ENCODE results near the gene DYSF. TPM values are rescaled to one million over a fixed set of nuclear protein-coding genes. Genes with fewer than 3 reads are reported as not detected.
A peak's percentile ranks its signal among the peaks of the same experiment; 100 is the strongest.

Gene DYSF
- total RNA-seq, 1 experiment from 2014 or later = 5.5 TPM

DNA sequence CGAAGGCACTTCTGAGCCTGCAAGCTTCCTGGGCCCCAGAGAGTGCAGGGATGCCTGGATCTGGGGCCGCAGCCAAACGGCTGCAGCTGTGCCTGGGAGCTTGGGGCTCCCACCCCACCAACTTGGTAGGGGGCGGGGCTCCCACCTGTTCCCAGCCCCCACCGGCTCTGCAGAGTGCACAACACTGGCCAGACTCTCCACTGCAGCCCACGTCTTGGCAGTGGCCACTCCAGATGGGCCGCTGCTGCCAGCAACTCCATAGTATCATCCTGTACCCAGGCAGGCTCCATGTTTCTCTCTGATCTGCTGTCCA lies 9.9 kb downstream of the DYSF start:
- H3K9me3 ChIP-seq (ENCODE audit: control insufficient read depth, low read depth, low read length) = no peaks in the 10 kb centered on the region
- Mint-ChIP-seq H3K4me1 (peaks cover 20 to 25% of the 10 kb centered on the region in 2 experiments), H3K36me3 (ENCODE audit: insufficient read depth in 1 of 3, low read depth in 3 of 3) (no peaks in the 10 kb centered on the region), H3K27me3 (ENCODE audit: low read depth) (peaks cover 39% of the 10 kb centered on the region), H3K4me3 (no peak overlapping the region), H3K27ac (no peak overlapping the region), H3K9me3 (no peaks in the 10 kb centered on the region)
- H4K5ac ChIP-seq (ENCODE audit: insufficient read length, low read depth, low read length) = no peak overlapping the region
- no peak overlapping the region for H2BK20ac ChIP-seq (ENCODE audit: low read depth, low read length, poor library complexity, severe bottlenecking)
- H3K79me1 ChIP-seq (ENCODE audit: insufficient read depth, low read depth, low read length, poor library complexity, severe bottlenecking) = no peaks in the 10 kb centered on the region
- H2AFZ ChIP-seq (ENCODE audit: low read length) = no peak overlapping the region
- H3K79me2 ChIP-seq (ENCODE audit: insufficient read depth, low read length) = no peaks in the 10 kb centered on the region
- peaks cover 14% of the 10 kb centered on the region for H3K23me2 ChIP-seq (ENCODE audit: insufficient read length, low read depth, low read length, poor library complexity, severe bottlenecking)
- WGBS (ENCODE audit: extremely low coverage, insufficient read length, low lambda C conversion rate) = no CpG with 5 or more reads among the region's 7 CpGs
- H2BK5ac ChIP-seq (ENCODE audit: insufficient read length, low read length) = no peak overlapping the region
- TF ChIP-seq, protein P1, sequence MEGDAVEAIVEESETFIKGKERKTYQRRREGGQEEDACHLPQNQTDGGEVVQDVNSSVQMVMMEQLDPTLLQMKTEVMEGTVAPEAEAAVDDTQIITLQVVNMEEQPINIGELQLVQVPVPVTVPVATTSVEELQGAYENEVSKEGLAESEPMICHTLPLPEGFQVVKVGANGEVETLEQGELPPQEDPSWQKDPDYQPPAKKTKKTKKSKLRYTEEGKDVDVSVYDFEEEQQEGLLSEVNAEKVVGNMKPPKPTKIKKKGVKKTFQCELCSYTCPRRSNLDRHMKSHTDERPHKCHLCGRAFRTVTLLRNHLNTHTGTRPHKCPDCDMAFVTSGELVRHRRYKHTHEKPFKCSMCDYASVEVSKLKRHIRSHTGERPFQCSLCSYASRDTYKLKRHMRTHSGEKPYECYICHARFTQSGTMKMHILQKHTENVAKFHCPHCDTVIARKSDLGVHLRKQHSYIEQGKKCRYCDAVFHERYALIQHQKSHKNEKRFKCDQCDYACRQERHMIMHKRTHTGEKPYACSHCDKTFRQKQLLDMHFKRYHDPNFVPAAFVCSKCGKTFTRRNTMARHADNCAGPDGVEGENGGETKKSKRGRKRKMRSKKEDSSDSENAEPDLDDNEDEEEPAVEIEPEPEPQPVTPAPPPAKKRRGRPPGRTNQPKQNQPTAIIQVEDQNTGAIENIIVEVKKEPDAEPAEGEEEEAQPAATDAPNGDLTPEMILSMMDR (conservative IDR thresholded peaks at IDR 0.05) = no peak
- H3K18ac ChIP-seq (ENCODE audit: insufficient read length, low read depth, low read length) = no peak overlapping the region
- no peak overlapping the region for H3K4me2 ChIP-seq (ENCODE audit: insufficient read depth, insufficient read length, low read length)
- H4K91ac ChIP-seq (ENCODE audit: insufficient read length, low read depth, low read length) = no peak overlapping the region
- H3K4me1 ChIP-seq (ENCODE audit: insufficient read depth, low read length) = no peaks in the 10 kb centered on the region; the same call in 1 of the 2 replicates
- DNase-seq = peak; percentile 23
- no peaks in the 10 kb centered on the region for H4K20me1 ChIP-seq (ENCODE audit: control insufficient read depth, insufficient read depth, insufficient read length)
- no peak overlapping the region for H3T11ph ChIP-seq (ENCODE audit: low read length)
- no peak overlapping the region for H3K9ac ChIP-seq (ENCODE audit: extremely low read depth, insufficient read length, low read length)
- no peak overlapping the region for H3K4ac ChIP-seq (ENCODE audit: low read depth, low read length)
- H3K27ac ChIP-seq (ENCODE audit: insufficient read length, low read depth, low read length) = no peak overlapping the region
- no peak overlapping the region for H2BK120ac ChIP-seq (ENCODE audit: low read depth, low read length, poor library complexity, severe bottlenecking)
- no peak overlapping the region for H2BK12ac ChIP-seq (ENCODE audit: insufficient read length, low read depth, low read length)
- no peak overlapping the region for H3K23ac ChIP-seq (ENCODE audit: insufficient read length, low read depth, low read length)
- no peak overlapping the region for H2BK15ac ChIP-seq (ENCODE audit: low read depth, low read length)
- H3K14ac ChIP-seq (ENCODE audit: insufficient read depth, low read length) = no peak overlapping the region
- no peak overlapping the region for H2AK5ac ChIP-seq (ENCODE audit: insufficient read length, low read length)
- no peak overlapping the region for H4K8ac ChIP-seq (replicated peaks; ENCODE audit: insufficient read length, low read depth, low read length)
- no peak overlapping the region for H3K56ac ChIP-seq (ENCODE audit: insufficient read length, low read depth, low read length)
- peaks cover 65% of the 10 kb centered on the region for H3K27me3 ChIP-seq (ENCODE audit: insufficient read depth, low read length)

All from H9 (cell line).